Kasumi-1 (cell line): ENCODE results near the gene NRARP.

Experiments
- DNase-seq, 2 experiments: peaks; one replicate each; lab custom pipeline; 2025; lab: John Stamatoyannopoulos, UW

Gene NRARP

GRCh38 chr9:137298401-137299202, 3.5 kb downstream of the NRARP start:
- DNase-seq = no peak

- no peak for DNase-seq
These were observed 4.1 kb downstream of the NRARP start for GRCh38 chr9:137297966-137298365.

DNA sequence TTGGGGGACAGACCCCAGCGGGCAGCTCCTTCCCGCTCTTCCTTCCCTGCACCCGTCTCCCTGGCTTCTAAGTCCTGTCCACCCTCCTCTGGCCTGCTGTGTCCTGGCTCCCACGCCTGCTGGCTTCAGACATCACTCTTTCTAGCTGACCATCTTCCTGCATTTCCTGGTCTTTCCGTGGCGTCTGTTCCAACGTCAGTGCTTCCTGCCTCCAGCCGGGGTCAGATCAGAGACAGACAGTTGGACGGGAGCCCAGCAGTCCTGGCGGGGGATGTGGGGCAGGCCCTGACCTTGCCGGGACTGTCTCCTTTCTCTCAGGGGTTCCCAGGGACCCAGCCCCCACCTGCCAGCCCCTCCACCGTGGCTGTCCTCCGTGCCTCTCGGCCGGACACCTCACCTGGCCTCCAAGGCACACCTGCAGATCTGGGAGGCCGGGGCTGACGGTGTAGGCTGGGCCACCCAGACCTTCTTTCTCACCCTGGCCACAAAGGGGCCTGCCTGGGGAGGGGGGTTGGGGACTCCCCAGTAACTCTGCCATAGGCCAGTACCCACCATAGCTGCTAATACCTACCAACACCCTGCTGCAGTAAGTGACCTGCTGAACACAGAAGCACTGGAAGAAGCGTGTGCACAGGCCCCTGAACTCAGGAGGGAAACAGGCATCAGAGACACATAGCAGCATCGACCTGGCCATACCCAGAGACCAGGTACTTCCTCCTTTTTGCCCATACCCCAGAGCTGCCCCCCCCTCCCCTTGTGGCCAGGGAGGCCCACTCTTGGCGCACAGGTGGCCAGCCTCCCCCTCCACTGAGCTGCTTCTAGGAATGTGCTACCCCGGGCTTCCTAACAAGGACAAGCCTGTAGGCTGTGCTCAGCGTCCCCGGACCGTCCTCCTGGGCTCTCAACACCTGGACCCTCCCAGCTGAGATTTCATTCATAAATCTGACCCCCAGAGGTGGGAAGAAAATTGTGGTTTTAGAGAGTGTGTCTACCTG, 5.1 kb downstream of the NRARP start:
- no peak for DNase-seq

DNA sequence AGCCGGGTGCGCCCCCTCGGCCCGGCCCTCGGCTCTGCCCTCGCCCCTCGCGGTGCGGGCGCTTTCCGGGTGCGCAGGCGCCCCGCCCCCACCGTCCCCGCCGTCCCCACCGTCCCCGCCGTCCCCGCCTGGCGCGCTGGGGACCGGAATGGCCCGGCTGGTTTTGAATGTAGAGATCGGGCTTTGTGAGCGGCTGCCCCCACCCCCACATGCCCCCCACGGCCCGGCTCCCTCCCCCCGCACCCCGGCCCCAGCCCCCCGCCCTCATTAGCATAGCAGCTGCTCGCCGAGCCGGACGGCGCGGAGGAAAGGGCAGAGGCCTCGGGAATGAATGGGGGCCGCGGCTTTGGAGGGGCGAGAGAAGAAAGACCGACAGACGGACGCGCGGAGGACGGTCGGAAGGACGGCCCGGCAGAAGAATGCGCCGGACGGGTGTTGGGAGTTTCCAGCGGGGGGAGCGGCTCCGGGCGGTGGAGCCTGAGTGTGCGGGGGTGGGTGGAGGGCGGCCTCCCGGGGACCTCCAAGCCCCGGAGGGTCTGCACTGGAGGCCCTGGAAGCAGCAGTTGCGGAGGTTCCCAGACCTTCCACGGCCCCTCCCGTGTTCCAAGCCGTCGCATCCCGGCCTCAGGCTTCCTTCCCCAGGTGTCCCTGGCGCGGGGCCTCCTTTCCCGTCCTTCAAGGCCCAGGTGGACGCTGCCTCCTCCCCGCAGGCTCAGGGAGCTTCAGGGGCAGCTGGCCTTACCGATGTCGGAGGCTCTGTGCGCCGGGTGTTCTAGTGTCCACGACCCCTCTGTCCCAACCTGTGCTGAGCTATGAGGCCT, 6.0 kb downstream of the NRARP start:
- DNase-seq = no peak

- peak; percentile 19 to 58 for DNase-seq
These were observed 6.7 kb downstream of the NRARP start for GRCh38 chr9:137295238-137295811.

DNA sequence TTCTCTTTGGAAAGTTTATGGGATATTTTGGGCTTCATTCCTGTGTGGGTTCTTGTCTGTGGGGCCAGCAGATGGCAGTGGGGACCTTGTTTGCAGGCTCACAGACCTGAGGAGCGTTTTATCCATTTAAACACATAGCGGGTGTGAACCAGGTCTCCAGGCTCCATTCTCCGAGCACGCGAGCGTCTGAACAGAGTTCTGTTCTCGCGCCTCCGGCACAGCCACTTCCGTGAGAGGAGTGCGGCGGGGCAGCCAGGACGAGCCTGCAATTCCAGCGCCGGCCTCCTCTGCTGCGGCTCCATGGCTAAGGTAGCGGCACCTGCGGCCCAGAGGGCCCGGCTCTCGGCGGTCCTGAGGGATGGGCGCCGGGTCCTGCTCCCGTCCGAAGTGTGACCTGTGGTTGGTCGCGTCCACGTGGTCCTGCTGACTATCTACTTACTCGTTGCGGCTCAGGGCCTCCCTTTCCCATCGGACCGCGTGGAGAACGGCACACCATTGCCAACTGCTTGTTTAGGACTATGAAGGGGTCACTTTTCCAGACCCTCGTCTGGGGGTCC, 7.3 kb downstream of the NRARP start:
- DNase-seq = peak; percentile 55 to 57

GRCh38 chr9:137294091-137294680, 7.9 kb downstream of the NRARP start:
- peak; percentile 83 to 87 for DNase-seq

DNA sequence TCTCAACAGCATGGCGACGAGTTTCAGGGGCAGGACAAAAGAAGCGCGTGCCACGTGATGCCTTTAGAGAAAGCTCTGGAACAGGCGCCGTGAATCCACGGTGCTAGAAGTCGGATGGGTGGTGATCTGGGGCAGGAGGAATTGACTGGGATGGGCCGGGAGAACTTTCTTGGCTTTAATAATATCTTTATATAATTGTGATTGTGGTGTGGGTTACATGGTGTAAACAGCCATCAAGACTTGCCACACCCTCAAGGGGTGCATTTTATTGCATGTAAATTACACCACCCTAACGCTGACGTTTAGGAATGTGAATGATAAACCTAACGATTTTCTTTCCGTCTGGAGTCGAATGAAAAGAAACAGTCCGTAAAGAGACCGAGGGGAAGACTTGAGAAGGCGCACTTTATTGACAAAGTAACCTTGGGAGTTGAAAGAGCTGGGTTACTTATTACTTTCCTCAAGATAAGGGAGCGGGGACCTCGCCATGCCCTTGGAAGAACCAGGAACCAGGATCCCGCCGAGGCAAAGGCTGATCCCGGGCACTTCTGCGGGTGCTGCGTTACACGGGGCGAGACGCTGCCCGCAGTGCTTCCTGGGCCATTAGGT, 8.5 kb downstream of the NRARP start:
- no peak for DNase-seq

DNA sequence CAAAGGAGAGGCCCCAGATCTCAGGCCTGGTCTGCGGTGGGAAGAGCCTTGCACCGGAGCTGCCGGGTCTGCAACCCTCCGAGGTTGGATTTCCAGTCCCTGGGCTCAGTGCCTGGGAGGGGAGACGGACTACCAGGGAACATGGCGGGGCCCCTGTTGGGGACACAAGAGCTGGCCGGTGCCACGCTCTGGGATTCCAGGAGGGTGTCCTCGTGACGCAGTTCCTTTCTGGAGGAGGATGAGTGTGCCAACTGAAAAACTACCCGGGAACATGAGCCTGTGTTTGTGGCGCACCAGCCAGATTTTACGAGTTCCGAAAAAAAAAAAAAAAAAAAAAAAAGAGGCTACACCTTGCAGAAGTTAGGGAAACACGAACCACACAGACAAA, 9.0 kb downstream of the NRARP start:
- DNase-seq = no peak

DNA sequence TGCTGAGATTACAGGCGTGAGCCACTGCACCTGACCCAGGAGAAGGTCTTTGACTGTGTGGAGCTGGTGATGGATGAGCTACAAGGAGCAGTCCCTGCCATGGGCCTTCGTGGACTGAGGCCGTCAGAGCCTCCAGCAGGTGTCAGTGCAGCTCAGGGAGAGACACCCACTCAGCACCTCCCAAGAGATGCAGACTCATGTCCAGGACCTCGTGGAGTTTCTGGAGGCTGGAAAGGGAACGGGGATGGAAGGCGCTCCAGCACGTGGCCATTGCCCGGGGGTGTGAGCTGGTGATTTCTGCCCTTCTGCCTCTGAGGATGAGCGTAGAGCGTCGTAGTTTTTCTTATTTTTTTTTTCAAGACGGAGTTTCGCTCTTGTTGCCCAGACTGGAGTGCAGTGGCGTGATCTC, 15.1 kb downstream of the NRARP start:
- DNase-seq = peak; percentile 58 to 64

DNA sequence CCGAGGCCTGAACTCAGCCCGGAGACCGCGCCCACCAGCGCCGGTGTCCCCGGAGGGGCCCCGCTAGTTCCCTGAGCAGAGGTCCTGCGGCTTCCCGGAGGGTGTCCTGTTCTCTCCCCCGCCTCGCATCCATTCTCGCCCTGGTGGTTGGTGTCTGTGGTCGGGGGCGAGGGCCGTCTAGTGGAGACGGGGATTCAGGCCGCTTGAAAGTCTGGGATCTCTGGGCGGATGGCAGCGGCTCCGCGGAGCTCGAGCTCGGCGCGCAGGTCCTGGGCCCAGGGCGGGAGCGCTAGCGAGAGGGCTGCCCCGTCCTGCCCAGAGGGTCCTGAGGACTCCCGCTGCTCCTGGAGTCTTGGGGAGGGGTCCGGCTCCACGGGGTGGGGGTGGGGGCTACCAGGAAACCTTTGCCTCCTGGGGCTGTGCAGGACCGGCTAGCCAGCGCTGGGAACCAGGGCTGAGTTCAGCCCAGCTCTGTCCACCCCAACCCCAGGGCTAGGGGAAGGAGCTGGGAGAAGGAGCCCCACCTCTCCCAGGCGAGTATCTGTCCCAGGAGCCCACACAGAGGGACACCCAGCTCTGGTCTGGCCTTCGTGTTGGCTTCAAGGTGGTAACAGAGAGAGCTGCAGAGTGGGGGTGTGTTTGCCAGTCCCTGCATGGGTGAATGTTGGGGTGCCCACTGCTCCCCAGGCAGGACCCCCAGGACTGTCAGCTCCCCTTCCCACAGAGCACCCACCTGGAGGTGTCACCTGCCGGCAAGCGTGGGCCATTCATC, 20.5 kb downstream of the NRARP start:
- no peak for DNase-seq

DNA sequence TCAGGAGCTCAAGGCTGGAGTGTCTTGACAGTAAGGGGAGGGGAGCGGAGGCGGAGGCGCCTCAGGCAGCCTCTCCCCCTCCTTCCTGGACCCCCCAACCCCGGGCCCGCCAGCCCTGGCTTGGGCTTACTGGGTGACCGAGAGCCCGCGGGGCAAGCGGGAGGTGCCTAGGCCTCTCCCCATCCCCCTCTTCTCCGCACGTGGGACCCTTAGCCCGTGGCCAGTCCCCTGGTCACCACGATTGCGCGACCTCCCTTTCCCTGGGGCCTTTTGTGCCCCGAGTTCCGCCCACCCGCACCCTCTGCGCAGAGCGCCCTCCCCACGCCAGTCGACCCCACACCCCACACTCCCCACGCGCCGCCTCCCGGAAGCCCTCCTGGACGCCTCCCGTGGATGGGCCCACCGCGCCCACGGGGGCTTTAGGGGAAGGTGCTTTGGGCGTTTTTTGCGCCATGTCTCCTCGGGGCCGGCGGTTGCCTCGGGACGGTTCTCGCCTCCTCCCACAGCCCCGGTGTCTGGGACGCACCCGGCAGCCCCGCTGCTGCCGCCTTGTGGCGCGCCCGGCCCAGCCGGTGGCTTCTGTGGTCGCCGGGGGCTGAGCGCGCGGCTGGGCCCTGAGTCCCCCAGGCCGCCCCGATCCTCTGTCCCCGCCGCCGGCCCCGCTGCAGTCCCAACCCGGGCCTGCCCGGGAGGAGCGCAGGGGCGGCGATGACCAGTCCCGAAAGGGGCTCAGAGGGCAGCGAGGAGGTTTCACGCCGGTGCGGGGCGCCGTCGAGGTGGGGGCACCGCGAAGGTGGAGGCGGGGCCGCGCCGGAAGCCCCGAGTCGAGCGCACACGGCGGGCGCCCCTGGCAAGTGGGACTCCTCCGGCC, 21.4 kb downstream of the NRARP start:
- no peak for DNase-seq

GRCh38 chr9:137279741-137280473, 22.2 kb downstream of the NRARP start:
- DNase-seq = no peak

- DNase-seq = no peak
These were observed 23.1 kb downstream of the NRARP start for GRCh38 chr9:137278721-137279711.

- DNase-seq = peak; percentile 20 to 34
These were observed 23.9 kb downstream of the NRARP start for GRCh38 chr9:137278061-137278701.

DNA sequence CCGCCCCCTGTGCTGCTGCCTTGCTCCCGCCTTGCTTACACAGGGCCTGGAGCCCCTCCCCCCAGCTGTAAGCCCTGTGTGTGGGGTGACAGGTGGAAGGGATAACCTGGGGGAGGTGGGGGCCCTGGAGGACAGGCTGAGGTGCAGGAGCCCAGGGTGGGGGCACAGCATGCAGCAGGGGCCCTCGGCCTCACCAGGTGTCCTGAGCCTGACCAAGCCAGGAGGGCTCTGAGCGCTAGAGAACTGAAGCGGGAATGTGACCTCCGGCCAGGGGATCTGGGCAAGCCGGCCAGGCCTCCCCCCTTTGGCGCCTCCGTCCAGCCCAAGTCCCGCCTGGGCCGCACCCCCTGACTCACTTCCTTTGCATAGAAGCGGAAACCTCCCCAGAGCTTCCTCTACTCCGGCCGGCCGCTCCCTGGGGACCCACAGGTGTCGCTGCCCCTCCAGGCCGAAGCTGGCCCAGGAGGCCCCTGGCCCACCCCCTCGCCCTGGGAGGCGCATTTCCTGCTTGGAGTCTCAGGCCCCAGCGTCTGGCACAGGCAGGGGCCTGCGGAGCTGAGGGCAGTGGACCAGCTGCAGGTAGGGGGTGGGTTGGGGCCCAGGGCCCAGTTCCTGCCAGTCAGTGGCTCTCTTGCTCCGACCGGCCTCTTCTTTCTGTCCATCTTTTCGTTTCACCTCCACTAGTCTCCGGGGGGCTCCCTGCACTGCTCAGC, 24.6 kb downstream of the NRARP start, which contains the start of gene TOR4A:
TOR4A (plus strand) TSS at position 398 of the 713 bp plus-strand sequence. CDS start 964 bp downstream, outside the sequence.
- peak; percentile 76 to 85 for DNase-seq
